HG03469 (cell line): ENCODE results near the gene ARFGEF2.
"Not testable (repeated sequence)": the region's sequence is repeated elsewhere in the genome, so short reads cannot be mapped to it uniquely, and the experiment has no call there.

Experiments
- ATAC-seq: cut with Tn5 transposase; IDR thresholded peaks from one replicate; pipeline ENCODE4 v1.9.1; 2021; ENCODE audit warnings: mild to moderate bottlenecking, moderate library complexity, moderate number of reproducible peaks; ENCODE audit not compliant: unreplicated experiment

Gene ARFGEF2

GRCh38 chr20:48949304-48950170 lies 28.0 kb downstream of the ARFGEF2 start:
- no peak for ATAC-seq

- ATAC-seq = no peak
Observed at GRCh38 chr20:48951041-48951440, 29.5 kb downstream of the ARFGEF2 start.

GRCh38 chr20:48951646-48952045 lies 30.1 kb downstream of the ARFGEF2 start:
- no peak for ATAC-seq

- ATAC-seq = no peak
Observed at GRCh38 chr20:48952656-48953055, 31.1 kb downstream of the ARFGEF2 start.

GRCh38 chr20:48953653-48954052 lies 32.1 kb downstream of the ARFGEF2 start:
- ATAC-seq = no peak

GRCh38 chr20:48956052-48956451 lies 34.5 kb downstream of the ARFGEF2 start:
- ATAC-seq = no peak

GRCh38 chr20:48957053-48957481 lies 35.6 kb downstream of the ARFGEF2 start:
- no peak for ATAC-seq

GRCh38 chr20:48957533-48957932 lies 36.0 kb downstream of the ARFGEF2 start:
- ATAC-seq = no peak

GRCh38 chr20:48958743-48959142 lies 37.2 kb downstream of the ARFGEF2 start:
- ATAC-seq = no peak

- ATAC-seq = no peak
Observed at GRCh38 chr20:48959899-48960550, 38.5 kb downstream of the ARFGEF2 start.

GRCh38 chr20:48962421-48962820 lies 40.9 kb downstream of the ARFGEF2 start:
- ATAC-seq = no peak

GRCh38 chr20:48962976-48963771 lies 41.7 kb downstream of the ARFGEF2 start:
- ATAC-seq = no peak

- ATAC-seq = no peak
Observed at GRCh38 chr20:48965189-48965910, 43.8 kb downstream of the ARFGEF2 start.

- no peak for ATAC-seq
Observed at GRCh38 chr20:48970681-48971365, 49.3 kb downstream of the ARFGEF2 start.

- ATAC-seq = no peak
Observed at GRCh38 chr20:48971956-48972355, 50.4 kb downstream of the ARFGEF2 start.

- ATAC-seq = no peak
Observed at GRCh38 chr20:48972816-48973215, 51.3 kb downstream of the ARFGEF2 start.

GRCh38 chr20:48975955-48976354 lies 54.4 kb downstream of the ARFGEF2 start:
- no peak for ATAC-seq

- not testable (repeated sequence) for ATAC-seq
Observed at GRCh38 chr20:48979980-48980379, 58.5 kb downstream of the ARFGEF2 start.

GRCh38 chr20:48983423-48984400 lies 62.2 kb downstream of the ARFGEF2 start:
- ATAC-seq = no peak
